ENCODE data around the gene DENND5A.

The DENND5A gene

GRCh38 chr11:9090488-9091043 lies 174.6 kb downstream of the DENND5A start:
- Histone ChIP-seq H3K4me1 (ENCODE audit: insufficient read depth, low read length) (peaks cover 10% of the 10 kb centered on the region), H3K9me3 (ENCODE audit: control insufficient read depth, insufficient read depth, low read length) (no peaks in the 10 kb centered on the region), H3K9ac (ENCODE audit: low read depth, low read length) (peak overlapping the region; percentile 59; the same call in 1 of the 2 replicates), H3K36me3 (ENCODE audit: insufficient read depth, low read length) (no peaks in the 10 kb centered on the region)

- no peak overlapping the region for H3K9ac ChIP-seq (ENCODE audit: low read depth, low read length)
- H3K36me3 ChIP-seq (ENCODE audit: insufficient read depth, low read length), result no peaks in the 10 kb centered on the region
- H3K9me3 ChIP-seq (ENCODE audit: control insufficient read depth, insufficient read depth, low read length), result no peaks in the 10 kb centered on the region
- peaks cover 10% of the 10 kb centered on the region for H3K4me1 ChIP-seq (ENCODE audit: insufficient read depth, low read length)
Observed at GRCh38 chr11:9089636-9090035, 175.5 kb downstream of the DENND5A start.

- Histone ChIP-seq H3K36me3 (ENCODE audit: insufficient read depth, low read length) (no peaks in the 10 kb centered on the region), H3K9ac (ENCODE audit: low read depth, low read length) (no peak overlapping the region), H3K9me3 (ENCODE audit: control insufficient read depth, insufficient read depth, low read length) (no peaks in the 10 kb centered on the region), H3K4me1 (ENCODE audit: insufficient read depth, low read length) (peaks cover 10% of the 10 kb centered on the region)
Observed at GRCh38 chr11:9089061-9089460, 176.1 kb downstream of the DENND5A start.
